Spleen (tissue), 7 donors: ENCODE measurements around the gene ELFN1.

ENCODE experiments used
- CTCF ChIP-seq, 11 experiments: fragments of 200-600 bp in 7 of 11; fragments of 450-650 bp in 4 of 11; sonication (generic) in 4 of 11; IDR thresholded peaks in 8 of 11; conservative IDR thresholded peaks in 3 of 11; 1 replicate in 7 of 11; 2 replicates in 4 of 11; pipeline versions ENCODE4 v1.4.0 to v1.8.0; 2016 to 2021; ENCODE audit warnings: antibody characterized with exemption in 11 of 11, inconsistent platforms in 4 of 11, mild to moderate bottlenecking in 1 of 11
- POLR2A ChIP-seq, 3 donors: fragments of 450-650 bp; IDR thresholded peaks; one replicate each; pipeline ENCODE4 v1.5.1; 2017; ENCODE audit warnings: antibody characterized with exemption in 3 of 3, mild to moderate bottlenecking in 1 of 3
- POLR2AphosphoS5 ChIP-seq, 3 donors: sonication (generic); formaldehyde crosslinking; IDR thresholded peaks; one replicate each; pipeline ENCODE4 v1.5.1; 2017; ENCODE audit warnings: antibody characterized with exemption in 3 of 3
- donor health status: DM: no; HTN: no; CAD: no; lungs with moderate emphysema.
- donor health status: DM: no; HTN: no; CAD: no.
- donor health status: DM: no; HTN: no; CAD: no.

GRCh38 chr7:1765336-1765735 lies 95.3 kb downstream of the ELFN1 start:
- no peak for TF ChIP-seq CTCF (IDR thresholded peaks at IDR 0.05 in 8 of 11, conservative IDR thresholded peaks at IDR 0.05 in 3 of 11)
- no peak for TF ChIP-seq POLR2A (IDR thresholded peaks at IDR 0.05)
- TF ChIP-seq POLR2AphosphoS5 (IDR thresholded peaks at IDR 0.05): no peak
